ENCODE measurements around the gene ITPK1. TPM values are rescaled to one million over a fixed set of nuclear protein-coding genes. Genes with fewer than 3 reads are reported as not detected.
"Not testable (repeated sequence)": the region's sequence is repeated elsewhere in the genome, so short reads cannot be mapped to it uniquely, and the experiment has no call there.

ITPK1 gene
- total RNA-seq, 1 donor = 59.8 TPM

- DNase-seq (ENCODE audit: low read depth in 2 of 3, low spot score in 2 of 3) = not testable (repeated sequence)
These were observed 15.6 kb upstream of the ITPK1 start for GRCh38 chr14:93131257-93131820.

DNA sequence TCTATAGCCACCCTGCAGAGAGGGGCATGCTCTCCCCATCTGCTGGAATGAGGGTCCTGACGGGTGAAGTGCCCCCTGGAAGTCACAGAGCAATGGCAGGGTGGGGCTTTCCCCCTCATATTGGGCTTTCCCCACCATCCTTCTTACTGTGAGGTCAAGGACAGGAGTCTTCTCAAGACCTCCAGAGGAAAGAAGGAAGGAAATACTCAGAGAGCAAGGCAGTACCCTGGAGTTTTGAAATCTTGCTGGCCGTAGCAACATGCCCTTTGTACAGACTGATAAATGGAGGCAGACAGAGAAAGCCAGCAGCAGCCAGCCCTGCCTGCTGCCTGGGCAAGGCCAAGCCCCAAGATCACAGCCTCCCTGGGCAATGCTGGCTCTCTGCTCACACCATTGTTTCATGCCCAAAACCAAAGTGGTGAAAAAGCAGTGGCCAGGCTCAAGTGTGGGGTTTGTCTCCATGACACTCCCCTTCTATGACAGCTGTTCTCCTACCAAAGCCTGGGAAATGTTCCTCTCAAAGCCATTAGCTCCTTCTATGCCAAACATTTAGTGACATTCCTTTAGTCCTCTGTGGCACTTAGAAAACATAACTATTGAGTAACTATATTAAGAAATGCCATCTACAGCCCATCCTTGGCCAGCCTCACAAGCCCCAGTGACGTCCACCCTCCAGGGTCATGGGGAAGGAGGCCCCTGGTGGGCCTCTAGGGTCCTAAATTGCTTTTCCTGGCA is 13.2 kb upstream of the ITPK1 start:
- no peak for DNase-seq (ENCODE audit: low read depth in 2 of 3, low spot score in 2 of 3)

GRCh38 chr14:93126111-93126510 is 10.4 kb upstream of the ITPK1 start:
- DNase-seq (ENCODE audit: low read depth in 2 of 3, low spot score in 2 of 3) = no peak

- DNase-seq (ENCODE audit: low read depth in 2 of 3, low spot score in 2 of 3) = no peak
These were observed 7.1 kb upstream of the ITPK1 start for GRCh38 chr14:93122826-93123225.

DNA sequence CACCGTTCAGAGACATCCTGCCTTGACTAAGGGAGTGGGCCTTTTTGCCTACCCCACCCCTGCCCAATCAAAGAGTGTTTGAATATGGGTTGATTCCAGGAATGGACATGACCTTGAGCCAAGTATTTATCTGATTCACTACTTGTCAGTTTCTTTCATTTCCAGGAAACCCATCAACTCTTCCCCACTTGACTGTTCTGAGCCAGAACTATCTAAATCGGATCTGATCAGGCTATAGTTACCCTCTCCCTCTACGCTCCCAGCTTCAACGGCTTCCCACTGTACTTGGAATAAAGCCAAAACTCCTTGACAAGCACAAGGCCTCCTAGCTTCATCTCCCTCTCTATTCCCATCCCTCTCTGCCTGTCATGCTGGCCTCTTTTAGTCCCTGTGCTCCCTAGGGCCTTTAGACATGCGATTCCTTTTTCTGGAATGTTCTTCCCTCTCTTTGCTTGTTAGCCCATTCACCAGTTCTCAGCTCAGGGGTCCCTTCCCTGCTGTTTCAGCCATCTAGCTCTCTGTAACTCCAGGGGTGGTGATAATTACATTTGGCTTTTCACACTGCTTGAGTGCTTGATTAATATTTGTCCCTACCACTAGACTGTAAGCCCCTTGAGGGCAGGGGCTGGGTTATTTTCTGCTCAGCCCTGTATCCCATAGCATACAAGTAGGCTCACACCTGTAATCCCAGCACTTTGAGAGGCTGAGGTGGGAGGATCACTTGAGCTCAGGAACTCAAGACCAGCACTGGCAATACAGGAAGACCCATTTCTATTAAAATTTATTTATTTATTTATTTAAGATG is 5.5 kb upstream of the ITPK1 start:
- no peak for DNase-seq (ENCODE audit: low read depth in 2 of 3, low spot score in 2 of 3)

GRCh38 chr14:93120517-93120916 is 4.8 kb upstream of the ITPK1 start:
- peak in 2 of 3 donors; percentile 54 to 75 for DNase-seq (ENCODE audit: low read depth in 2 of 3, low spot score in 2 of 3)

DNA sequence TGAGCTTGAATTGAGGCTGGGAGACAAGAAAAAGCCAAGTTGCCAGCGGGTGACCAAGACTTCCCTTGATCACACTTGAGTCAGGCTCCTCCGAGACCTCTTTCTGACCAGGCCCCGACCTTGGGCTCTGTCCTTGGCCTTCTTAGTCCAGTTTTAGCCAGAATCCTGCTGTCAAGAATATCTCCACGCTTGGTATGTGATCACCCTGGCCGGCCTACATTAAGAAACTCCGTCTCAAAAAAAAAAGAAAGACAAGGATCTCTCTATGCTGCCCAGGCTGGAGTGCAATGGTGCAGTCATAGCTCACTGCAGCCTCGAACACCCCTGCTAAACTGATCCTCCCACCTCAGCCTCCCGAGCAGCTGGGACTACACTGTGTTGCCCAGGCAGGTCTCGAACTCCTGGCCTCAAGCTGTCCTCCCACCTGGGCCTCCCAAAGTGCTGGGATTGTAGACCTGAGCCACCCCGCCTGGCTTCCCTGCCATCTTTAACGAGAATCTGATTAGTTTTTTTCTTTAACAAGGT is 1.0 kb upstream of the ITPK1 start:
- no peak for DNase-seq (ENCODE audit: low read depth in 2 of 3, low spot score in 2 of 3)

GRCh38 chr14:93115069-93115820 is 480 bp downstream of the ITPK1 start:
- peak; percentile 65 to 87 (median 86) for DNase-seq (ENCODE audit: low read depth in 2 of 3, low spot score in 2 of 3)

DNA sequence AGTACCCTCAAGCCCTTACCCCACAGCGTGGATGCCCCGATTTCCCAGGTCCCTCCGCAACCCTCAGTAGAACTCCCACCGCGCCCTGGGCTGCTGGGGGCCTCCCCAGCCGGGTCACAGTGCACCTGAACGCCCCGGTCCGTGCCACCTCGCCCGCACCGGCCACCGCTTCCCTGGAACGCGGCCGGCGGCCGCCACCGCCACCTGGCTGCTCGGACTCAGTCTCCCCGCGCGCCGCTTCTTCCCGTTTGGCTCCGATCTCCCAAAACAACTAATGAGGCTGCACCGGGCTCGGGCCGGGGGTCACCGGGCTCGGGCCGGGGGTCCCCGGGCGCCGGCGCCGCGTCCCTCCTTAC is 1.0 kb downstream of the ITPK1 start:
- no peak for DNase-seq (ENCODE audit: low read depth in 2 of 3, low spot score in 2 of 3)

DNA sequence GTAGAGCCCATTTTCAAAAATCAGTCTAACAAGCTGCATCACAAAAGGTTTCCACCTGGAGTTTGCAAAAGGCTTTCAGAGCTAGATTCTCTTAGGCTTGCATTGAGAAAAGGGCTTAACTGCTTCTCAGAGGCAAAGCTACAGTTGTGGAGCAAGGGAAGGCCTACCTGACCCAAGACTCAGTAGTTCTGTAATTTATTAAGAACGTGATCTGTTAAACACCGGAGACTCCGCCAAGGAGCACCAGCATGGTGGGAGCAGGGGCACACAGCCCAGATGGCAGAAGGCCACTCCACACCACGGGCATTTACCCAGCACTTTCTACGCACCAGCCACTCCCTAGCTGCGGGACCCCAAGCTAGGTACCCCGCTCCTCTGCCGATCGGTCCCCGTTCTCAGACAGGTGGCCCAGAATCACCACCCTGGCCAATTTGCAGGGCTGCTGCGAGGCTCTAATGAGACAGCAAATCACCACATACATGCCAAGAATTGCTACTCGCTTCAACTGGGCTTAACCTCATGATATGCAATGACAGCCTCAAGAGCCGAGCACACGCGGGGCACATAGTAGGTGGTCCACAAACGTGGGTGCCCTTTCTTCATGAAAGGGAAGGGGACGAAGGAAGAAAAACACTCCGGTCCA is 1.5 kb downstream of the ITPK1 start:
- no peak for DNase-seq (ENCODE audit: low read depth in 2 of 3, low spot score in 2 of 3)

GRCh38 chr14:93113678-93114067 is 2.1 kb downstream of the ITPK1 start:
- DNase-seq (ENCODE audit: low read depth in 2 of 3, low spot score in 2 of 3) = no peak

DNA sequence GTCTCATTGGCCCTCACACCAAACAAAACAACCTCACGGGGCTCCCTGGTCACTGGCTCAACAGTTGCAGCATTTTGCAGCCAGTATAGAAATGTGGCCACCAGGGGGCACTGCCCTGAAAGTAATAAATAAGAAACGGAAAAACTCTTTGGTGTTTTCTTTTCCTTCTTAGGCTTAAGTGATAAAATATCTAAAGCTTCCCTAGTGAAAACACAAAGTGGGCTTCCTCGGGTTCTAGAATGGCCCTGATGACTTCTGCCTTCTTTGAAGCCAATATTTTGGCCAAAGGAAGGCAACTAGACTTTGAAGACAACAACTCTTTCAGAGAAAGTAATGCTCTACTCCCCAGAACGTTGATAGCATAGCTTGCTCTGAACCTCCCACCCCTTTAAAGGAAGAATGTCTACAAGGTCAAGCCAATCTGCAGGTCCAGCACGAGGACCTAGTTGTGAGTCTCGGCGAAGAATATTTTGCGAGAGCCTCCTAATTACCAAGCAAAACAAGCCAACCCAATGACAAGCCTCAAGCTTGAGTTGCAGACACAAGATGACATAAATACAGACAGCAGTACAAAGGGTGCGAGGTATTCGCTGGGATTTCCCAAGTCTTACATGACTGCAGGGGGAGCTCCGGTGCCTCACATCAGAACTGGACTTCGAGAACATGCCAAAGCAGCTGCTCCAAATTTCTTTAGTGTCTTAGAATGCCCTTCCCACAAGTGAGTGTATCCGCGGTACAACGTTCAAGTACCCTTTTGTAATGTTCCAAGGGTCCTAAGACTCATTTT is 2.6 kb downstream of the ITPK1 start:
- DNase-seq (ENCODE audit: low read depth in 2 of 3, low spot score in 2 of 3) = peak; percentile 55 to 86 (median 79)

GRCh38 chr14:93111541-93111940 is 4.2 kb downstream of the ITPK1 start:
- DNase-seq (ENCODE audit: low read depth in 2 of 3, low spot score in 2 of 3) = peak in 1 of 3 donors; percentile 19

DNA sequence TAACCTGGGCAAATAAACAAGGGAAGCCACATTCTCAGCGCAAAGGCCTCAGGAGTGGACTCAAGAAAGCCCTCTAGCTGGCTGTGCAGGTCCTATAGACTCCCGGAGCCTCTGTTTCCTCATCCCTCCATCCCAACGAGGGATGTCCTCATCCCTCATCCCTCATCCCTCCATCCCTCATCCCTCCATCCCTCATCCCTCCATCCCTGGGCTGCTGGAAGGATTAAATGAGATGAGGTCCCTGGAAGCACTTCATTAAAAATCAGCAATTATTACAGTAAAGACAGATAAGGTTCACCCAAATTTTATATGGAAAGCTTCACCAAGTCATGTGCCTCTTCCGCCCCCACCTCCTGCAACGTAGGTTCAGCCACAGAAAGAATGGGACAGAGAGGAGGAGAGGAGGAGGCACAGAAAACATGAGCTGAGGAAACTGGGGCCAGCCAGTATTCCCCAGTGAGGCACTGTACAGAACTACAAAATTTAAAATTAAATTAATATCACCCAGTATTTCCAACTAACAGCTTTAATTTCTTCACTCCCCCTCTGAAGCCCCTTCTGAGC is 4.8 kb downstream of the ITPK1 start:
- no peak for DNase-seq (ENCODE audit: low read depth in 2 of 3, low spot score in 2 of 3)

DNA sequence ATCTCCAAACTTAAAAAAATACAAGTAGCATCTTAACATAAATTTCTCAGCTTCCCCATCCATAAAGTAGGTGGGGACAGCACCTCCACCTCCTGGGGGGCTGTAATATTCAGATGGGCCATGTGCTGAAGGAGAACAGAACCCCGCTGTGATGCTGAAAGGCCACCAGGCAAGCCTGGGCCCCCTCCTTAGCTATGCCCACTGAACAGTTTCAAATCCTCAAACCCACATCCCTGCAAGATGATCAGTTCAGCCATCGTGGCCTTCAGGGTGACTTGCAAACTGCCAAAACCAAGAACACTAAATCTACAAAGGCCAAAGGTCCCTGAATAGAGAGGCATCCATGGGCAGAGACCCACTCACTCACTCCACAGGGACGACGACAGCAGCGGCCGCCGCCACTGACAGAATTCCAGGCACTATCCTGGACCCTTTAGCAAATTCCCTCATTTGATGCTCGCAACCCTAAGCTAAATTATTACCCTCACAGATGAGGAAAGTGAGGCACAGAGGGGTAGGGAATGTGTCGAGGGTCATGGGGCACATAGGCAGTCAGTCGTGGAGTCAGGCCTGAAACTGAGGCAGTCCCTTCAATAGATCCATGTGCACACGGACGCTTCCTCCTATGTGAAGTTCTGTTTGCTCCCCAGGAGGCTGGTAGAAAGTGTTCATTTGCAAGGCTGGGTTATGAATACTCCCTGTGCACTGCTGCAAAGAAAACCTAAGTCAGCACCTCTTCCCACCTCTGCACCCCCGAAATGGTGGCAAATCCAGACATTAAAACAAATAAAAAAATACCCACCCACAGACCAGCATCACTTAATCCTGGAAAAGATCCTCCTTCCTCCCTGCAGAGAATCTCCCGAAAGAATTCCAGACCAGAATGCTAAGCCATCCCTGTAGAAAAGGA is 5.9 kb downstream of the ITPK1 start:
- no peak for DNase-seq (ENCODE audit: low read depth in 2 of 3, low spot score in 2 of 3)

- DNase-seq (ENCODE audit: low read depth in 2 of 3, low spot score in 2 of 3) = no peak
These were observed 7.6 kb downstream of the ITPK1 start for GRCh38 chr14:93108105-93108504.

DNA sequence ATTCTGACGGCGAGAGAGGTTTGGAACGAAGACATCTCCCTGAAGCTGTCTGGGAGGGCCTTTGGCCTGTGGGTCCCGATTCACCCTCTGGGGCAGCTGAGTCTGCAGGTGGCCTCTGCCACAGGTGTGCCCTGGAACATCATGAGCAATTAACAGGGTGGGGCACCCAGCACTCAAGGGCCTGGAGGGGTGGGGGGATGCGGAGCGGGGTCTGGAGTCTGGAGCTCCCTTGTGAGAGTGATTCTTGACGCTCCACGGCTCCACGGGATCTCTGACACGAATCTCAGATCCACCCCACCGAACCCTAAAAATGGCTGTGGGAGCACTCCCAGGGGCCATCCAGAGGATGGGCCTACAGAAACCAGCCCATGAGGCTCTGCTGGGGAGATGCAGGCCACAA is 8.3 kb downstream of the ITPK1 start:
- DNase-seq (ENCODE audit: low read depth in 2 of 3, low spot score in 2 of 3) = no peak

- no peak for DNase-seq (ENCODE audit: low read depth in 2 of 3, low spot score in 2 of 3)
These were observed 9.1 kb downstream of the ITPK1 start for GRCh38 chr14:93106541-93107156.

Data from hematopoietic multipotent progenitor cell (in vitro differentiated cells).